Mucosa of rectum (tissue), 2 donors: ENCODE measurements around the gene PSMA8.
"Not testable (repeated sequence)": the region's sequence is repeated elsewhere in the genome, so short reads cannot be mapped to it uniquely, and the experiment has no call there.

Experiments
- H3K27ac ChIP-seq, 2 donors: one replicate each; pipeline ENCODE4 v1.7.0; 2013; ENCODE audit warnings: inconsistent platforms in 2 of 2, low read depth in 2 of 2, low read length in 2 of 2
- H3K27me3 ChIP-seq, 2 donors: one replicate each; pipeline ENCODE4 v1.7.0; 2013; ENCODE audit warnings: low read length in 2 of 2; ENCODE audit not compliant: control insufficient read depth in 2 of 2, insufficient read depth in 2 of 2
- H3K36me3 ChIP-seq, 2 donors: one replicate each; pipeline ENCODE4 v1.7.0; 2013; ENCODE audit warnings: low read length in 2 of 2; ENCODE audit not compliant: control insufficient read depth in 2 of 2, insufficient read depth in 2 of 2
- H3K4me1 ChIP-seq, 2 donors: one replicate each; pipeline ENCODE4 v1.7.0; 2013; ENCODE audit warnings: low read length in 2 of 2, mild to moderate bottlenecking in 1 of 2; ENCODE audit not compliant: control insufficient read depth in 2 of 2, insufficient read depth in 2 of 2
- H3K4me3 ChIP-seq, 2 donors: one replicate each; pipeline ENCODE4 v1.7.0; 2013; ENCODE audit warnings: low read length in 2 of 2
- H3K9ac ChIP-seq, 2 donors: one replicate each; pipeline ENCODE4 v1.7.0; 2013; ENCODE audit warnings: low read length in 2 of 2, low read depth in 1 of 2, mild to moderate bottlenecking in 1 of 2
- H3K9me3 ChIP-seq, 2 donors: one replicate each; pipeline ENCODE4 v1.7.0; 2013; ENCODE audit warnings: low read length in 2 of 2; ENCODE audit not compliant: control insufficient read depth in 2 of 2
- donor health status: healthy.
- donor health status: Normal muscosa, but diverticular disease.

PSMA8 gene

GRCh38 chr18:26202001-26202400, 68.3 kb downstream of the PSMA8 start:
- H3K9ac ChIP-seq, H3K9me3 ChIP-seq, H3K4me1 ChIP-seq, H3K36me3 ChIP-seq, H3K27me3 ChIP-seq, H3K4me3 ChIP-seq, H3K27ac ChIP-seq: not testable (repeated sequence)

GRCh38 chr18:26205318-26205717, 71.6 kb downstream of the PSMA8 start:
- H3K36me3 ChIP-seq, result no peaks in the 10 kb centered on the region
- H3K4me3 ChIP-seq, result no peak overlapping the region
- no peak overlapping the region for H3K9ac ChIP-seq
- no peaks in the 10 kb centered on the region for H3K9me3 ChIP-seq
- no peak overlapping the region for H3K27ac ChIP-seq
- H3K27me3 ChIP-seq, result no peaks in the 10 kb centered on the region
- no peaks in the 10 kb centered on the region for H3K4me1 ChIP-seq

- H3K9ac ChIP-seq, result no peak overlapping the region
- no peaks in the 10 kb centered on the region for H3K36me3 ChIP-seq
- H3K9me3 ChIP-seq, result no peaks in the 10 kb centered on the region
- no peak overlapping the region for H3K27ac ChIP-seq
- no peak overlapping the region for H3K4me3 ChIP-seq
- no peaks in the 10 kb centered on the region for H3K4me1 ChIP-seq
- no peaks in the 10 kb centered on the region for H3K27me3 ChIP-seq
These were observed 72.8 kb downstream of the PSMA8 start for GRCh38 chr18:26206488-26206887.

GRCh38 chr18:26207937-26208336, 74.3 kb downstream of the PSMA8 start:
- H3K9me3 ChIP-seq, result no peaks in the 10 kb centered on the region
- H3K4me3 ChIP-seq, result no peak overlapping the region
- H3K9ac ChIP-seq, result no peak overlapping the region
- H3K4me1 ChIP-seq, result no peaks in the 10 kb centered on the region
- no peaks in the 10 kb centered on the region for H3K27me3 ChIP-seq
- no peaks in the 10 kb centered on the region for H3K36me3 ChIP-seq
- H3K27ac ChIP-seq, result no peak overlapping the region

- H3K27me3 ChIP-seq, result no peaks in the 10 kb centered on the region
- H3K36me3 ChIP-seq, result no peaks in the 10 kb centered on the region
- H3K9ac ChIP-seq, result no peak overlapping the region
- no peaks in the 10 kb centered on the region for H3K4me1 ChIP-seq
- no peak overlapping the region for H3K4me3 ChIP-seq
- no peak overlapping the region for H3K27ac ChIP-seq
- H3K9me3 ChIP-seq, result no peaks in the 10 kb centered on the region
These were observed 75.3 kb downstream of the PSMA8 start for GRCh38 chr18:26208977-26209376.

- no peak overlapping the region for H3K4me3 ChIP-seq
- no peaks in the 10 kb centered on the region for H3K9me3 ChIP-seq
- H3K36me3 ChIP-seq, result no peaks in the 10 kb centered on the region
- peaks cover 0 to 2% of the 10 kb centered on the region in 2 donors for H3K27me3 ChIP-seq
- no peaks in the 10 kb centered on the region for H3K4me1 ChIP-seq
- H3K9ac ChIP-seq, result no peak overlapping the region
- no peak overlapping the region for H3K27ac ChIP-seq
These were observed 76.5 kb downstream of the PSMA8 start for GRCh38 chr18:26210147-26210546.

- H3K9me3 ChIP-seq, result no peaks in the 10 kb centered on the region
- no peak overlapping the region for H3K27ac ChIP-seq
- no peaks in the 10 kb centered on the region for H3K4me1 ChIP-seq
- no peaks in the 10 kb centered on the region for H3K36me3 ChIP-seq
- peak overlapping the region in 1 of 2 donors; percentile 37 for H3K4me3 ChIP-seq
- H3K9ac ChIP-seq, result peak overlapping the region in 1 of 2 donors; percentile 1
- peaks cover 0 to 2% of the 10 kb centered on the region in 2 donors for H3K27me3 ChIP-seq
These were observed 81.7 kb downstream of the PSMA8 start for GRCh38 chr18:26215247-26215970.

GRCh38 chr18:26225022-26225693, 91.5 kb downstream of the PSMA8 start:
- Histone ChIP-seq H3K27ac (no peak overlapping the region), H3K27me3 (no peaks in the 10 kb centered on the region), H3K4me3 (no peak overlapping the region), H3K9ac (no peak overlapping the region), H3K9me3 (no peaks in the 10 kb centered on the region), H3K4me1 (peaks cover 5 to 12% of the 10 kb centered on the region in 2 donors), H3K36me3 (no peaks in the 10 kb centered on the region)

GRCh38 chr18:26225915-26226228, 92.2 kb downstream of the PSMA8 start:
- H3K4me1 ChIP-seq, result peaks cover 5 to 12% of the 10 kb centered on the region in 2 donors
- peak overlapping the region; percentile 60 to 64 for H3K9ac ChIP-seq
- H3K9me3 ChIP-seq, result no peaks in the 10 kb centered on the region

GRCh38 chr18:26226229-26227050, 92.8 kb downstream of the PSMA8 start, which contains the start of gene TAF4B:
TSS of gene TAF4B (plus strand) at chr18:26226445. CDS start at chr18:26226934, 489 bp downstream.
- Histone ChIP-seq H3K27me3 (no peaks in the 10 kb centered on the region), H3K27ac (peak within 1 kb of the TSS; percentile 62 to 80), H3K4me3 (peak within 1 kb of the TSS; percentile 81 to 85), H3K9ac (peak within 1 kb of the TSS; percentile 75 to 82), H3K9me3 (no peaks in the 10 kb centered on the region), H3K4me1 (peaks cover 5 to 12% of the 10 kb centered on the region in 2 donors), H3K36me3 (no peaks in the 10 kb centered on the region)

More at GRCh38 chr18:26225915-26226228, 92.2 kb downstream of the PSMA8 start:
- Histone ChIP-seq H3K27me3 (no peaks in the 10 kb centered on the region), H3K36me3 (no peaks in the 10 kb centered on the region), H3K27ac (peak overlapping the region; percentile 62 to 80), H3K4me3 (peak overlapping the region; percentile 81 to 85)
